Limb (tissue), 2 donors: ENCODE results near the gene EID3.

Experiments
- DNase-seq, 2 donors: peaks; one replicate each; pipeline ENCODE4 v3.0.0-alpha.2; 2016; ENCODE audit errors: extremely low spot score in 2 of 2

Gene EID3

GRCh38 chr12:104353012-104353981, 49.8 kb downstream of the EID3 start:
- DNase-seq, result no peak

- no peak for DNase-seq
Measured at GRCh38 chr12:104354167-104354867, 50.8 kb downstream of the EID3 start.
